ENCODE data around the gene SLC29A4. TPM values are rescaled to one million over a fixed set of nuclear protein-coding genes. Genes with fewer than 3 reads are reported as not detected.
"Not testable (repeated sequence)": the region's sequence is repeated elsewhere in the genome, so short reads cannot be mapped to it uniquely, and the experiment has no call there.

SLC29A4 gene
- total RNA-seq, 1 donor from 2014 or later, result 7.9 TPM

DNA sequence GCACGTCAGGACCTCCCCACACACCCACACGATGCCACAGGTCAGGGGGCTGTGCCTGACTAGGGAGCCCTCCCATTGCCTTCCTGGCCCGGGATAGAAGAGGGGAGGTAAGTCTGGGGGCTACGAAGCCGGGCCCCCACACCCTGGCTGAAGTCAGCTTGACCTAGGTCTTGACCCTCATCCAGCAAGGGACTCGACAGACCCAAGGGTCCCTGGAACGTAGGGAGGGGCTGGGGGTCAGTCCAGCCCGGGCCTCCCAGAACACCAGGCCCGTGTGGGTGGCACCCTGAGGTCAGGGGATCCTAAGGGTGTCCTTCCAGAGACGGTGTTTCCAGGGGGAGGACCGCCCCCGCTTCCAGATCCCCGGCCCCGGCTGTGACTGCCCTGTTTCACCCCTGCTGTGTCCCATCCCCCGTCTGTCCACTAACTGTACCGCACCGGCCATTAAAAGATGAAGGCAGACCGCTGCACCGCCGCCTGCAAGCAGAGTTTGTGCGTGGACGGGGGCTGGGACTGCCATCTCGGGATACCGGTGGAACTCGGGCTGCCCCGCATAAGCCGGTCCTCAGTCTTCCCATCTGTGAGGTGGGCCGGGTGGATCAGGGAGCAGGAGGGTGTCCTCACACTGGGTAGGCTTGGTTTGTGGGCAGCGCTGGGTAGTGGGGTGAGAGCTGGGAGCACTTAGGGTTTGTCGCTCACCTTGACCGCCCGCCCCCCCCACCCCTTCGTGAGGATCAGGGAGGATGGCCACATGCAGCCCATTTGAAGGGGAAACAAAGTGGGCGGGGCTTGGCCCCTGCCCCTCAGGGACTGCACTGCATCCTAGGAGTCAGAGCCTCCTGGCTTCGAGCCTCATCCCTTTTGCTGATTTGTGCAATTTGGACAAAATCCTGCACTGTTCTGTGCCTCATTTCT lies 21.1 kb downstream of the SLC29A4 start:
- DNase-seq (ENCODE audit: extremely low spot score, unreplicated experiment), result no peak
- Mint-ChIP-seq H3K4me1 (ENCODE audit: unreplicated experiment) (no peaks in the 10 kb centered on the region), H3K4me3 (ENCODE audit: unreplicated experiment) (no peak overlapping the region), H3K27ac (ENCODE audit: unreplicated experiment) (no peak overlapping the region), H3K9me3 (ENCODE audit: unreplicated experiment) (no peaks in the 10 kb centered on the region), H3K27me3 (ENCODE audit: unreplicated experiment) (no peaks in the 10 kb centered on the region), H3K36me3 (ENCODE audit: unreplicated experiment) (peaks cover 7% of the 10 kb centered on the region)
- TF ChIP-seq, protein P1, sequence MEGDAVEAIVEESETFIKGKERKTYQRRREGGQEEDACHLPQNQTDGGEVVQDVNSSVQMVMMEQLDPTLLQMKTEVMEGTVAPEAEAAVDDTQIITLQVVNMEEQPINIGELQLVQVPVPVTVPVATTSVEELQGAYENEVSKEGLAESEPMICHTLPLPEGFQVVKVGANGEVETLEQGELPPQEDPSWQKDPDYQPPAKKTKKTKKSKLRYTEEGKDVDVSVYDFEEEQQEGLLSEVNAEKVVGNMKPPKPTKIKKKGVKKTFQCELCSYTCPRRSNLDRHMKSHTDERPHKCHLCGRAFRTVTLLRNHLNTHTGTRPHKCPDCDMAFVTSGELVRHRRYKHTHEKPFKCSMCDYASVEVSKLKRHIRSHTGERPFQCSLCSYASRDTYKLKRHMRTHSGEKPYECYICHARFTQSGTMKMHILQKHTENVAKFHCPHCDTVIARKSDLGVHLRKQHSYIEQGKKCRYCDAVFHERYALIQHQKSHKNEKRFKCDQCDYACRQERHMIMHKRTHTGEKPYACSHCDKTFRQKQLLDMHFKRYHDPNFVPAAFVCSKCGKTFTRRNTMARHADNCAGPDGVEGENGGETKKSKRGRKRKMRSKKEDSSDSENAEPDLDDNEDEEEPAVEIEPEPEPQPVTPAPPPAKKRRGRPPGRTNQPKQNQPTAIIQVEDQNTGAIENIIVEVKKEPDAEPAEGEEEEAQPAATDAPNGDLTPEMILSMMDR (IDR thresholded peaks at IDR 0.05), result no peak

DNA sequence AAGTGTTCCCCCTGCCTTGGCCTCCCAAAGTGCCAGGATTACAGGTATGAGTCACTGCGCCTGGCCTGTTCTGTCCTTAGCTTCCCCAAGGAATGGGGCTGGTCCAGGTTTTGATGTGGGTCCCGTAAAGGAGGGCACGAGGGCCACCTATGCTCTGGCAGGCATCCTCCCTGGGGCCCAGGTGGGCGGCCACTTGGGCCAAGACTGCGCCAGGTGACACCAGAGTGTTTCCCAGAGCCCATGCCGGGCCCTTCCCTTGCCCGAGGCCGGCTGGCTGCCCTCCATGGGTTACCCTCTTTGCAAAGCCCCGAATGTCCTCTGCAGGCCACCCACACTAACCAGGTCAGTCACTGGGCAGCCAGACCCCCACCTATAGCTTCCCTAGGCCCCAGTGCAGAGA lies 22.3 kb downstream of the SLC29A4 start:
- not testable (repeated sequence) for DNase-seq (ENCODE audit: extremely low spot score, unreplicated experiment); H3K27ac Mint-ChIP-seq (ENCODE audit: unreplicated experiment); H3K36me3 Mint-ChIP-seq (ENCODE audit: unreplicated experiment); H3K4me1 Mint-ChIP-seq (ENCODE audit: unreplicated experiment); H3K9me3 Mint-ChIP-seq (ENCODE audit: unreplicated experiment); H3K4me3 Mint-ChIP-seq (ENCODE audit: unreplicated experiment); H3K27me3 Mint-ChIP-seq (ENCODE audit: unreplicated experiment)

DNA sequence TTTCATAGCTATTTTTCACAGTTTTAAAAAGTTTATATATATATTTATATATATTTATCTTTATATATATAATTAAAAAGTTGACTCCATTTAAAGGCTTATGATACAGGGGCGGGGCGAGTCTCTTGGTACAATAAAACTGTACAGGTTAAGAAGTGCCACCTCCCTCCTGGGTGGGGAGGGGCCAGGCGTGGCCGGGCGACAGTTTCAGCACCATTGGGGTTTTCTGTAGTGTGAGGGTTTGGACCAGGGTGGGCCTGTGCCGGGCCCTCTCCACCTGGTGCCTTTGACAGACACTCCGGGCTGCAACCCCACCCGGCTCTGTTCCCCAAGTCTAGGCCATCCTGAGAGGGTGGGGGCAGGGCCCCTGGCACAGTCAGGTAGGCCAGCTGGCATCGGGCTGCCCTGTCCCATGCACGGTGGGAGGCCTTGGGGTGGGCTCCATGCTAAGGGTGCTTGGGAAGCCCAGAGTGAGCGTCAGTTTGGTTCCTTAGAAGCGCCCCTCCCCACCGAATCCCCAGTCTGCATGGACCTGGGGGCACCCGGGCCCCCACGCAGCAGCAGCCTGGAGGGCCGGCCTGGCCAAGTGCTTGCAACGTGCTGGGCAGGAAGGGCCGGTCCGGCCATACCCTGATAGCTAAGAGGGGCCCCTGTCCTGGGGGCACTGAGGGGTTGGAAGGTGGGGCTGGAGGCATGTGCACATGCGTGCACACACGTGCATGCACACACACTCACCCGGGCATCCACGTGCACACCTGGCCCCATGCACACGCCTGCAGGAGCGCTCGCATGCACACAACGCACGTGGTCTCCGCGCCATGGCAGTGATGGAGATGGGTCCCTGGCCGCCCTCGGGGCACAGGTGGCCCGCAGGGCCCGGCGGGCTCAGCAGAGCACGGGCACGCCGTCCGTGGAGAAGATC lies 24.7 kb downstream of the SLC29A4 start:
- H3K9me3 Mint-ChIP-seq (ENCODE audit: unreplicated experiment); H3K4me3 Mint-ChIP-seq (ENCODE audit: unreplicated experiment); H3K4me1 Mint-ChIP-seq (ENCODE audit: unreplicated experiment); H3K27ac Mint-ChIP-seq (ENCODE audit: unreplicated experiment); H3K27me3 Mint-ChIP-seq (ENCODE audit: unreplicated experiment); DNase-seq (ENCODE audit: extremely low spot score, unreplicated experiment): not testable (repeated sequence)
- H3K36me3 Mint-ChIP-seq (ENCODE audit: unreplicated experiment), result peaks cover 17% of the 10 kb centered on the region

DNA sequence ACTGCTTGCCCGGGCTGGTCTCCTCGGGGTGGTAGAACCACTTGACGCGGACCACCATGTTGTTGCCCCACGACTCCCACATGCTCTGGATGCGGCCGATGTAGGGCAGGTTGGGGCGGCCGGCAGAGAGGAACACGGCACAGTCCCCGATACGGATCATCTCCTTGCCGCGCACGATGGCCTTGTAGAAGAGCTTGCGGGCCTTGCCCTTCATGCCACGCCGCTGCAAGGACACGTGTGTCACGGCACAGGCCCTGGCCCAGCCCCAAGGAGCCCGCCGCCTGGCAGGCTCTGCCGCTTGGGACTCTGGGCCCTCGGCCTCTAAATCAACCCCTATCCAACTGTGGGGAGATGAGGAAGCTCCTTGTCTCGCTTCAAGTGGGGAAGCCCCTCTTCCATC lies 26.4 kb downstream of the SLC29A4 start:
- no peaks in the 10 kb centered on the region for H3K9me3 Mint-ChIP-seq (ENCODE audit: unreplicated experiment)
- H3K36me3 Mint-ChIP-seq (ENCODE audit: unreplicated experiment), result peaks cover 19% of the 10 kb centered on the region
- no peaks in the 10 kb centered on the region for H3K27me3 Mint-ChIP-seq (ENCODE audit: unreplicated experiment)
- H3K4me1 Mint-ChIP-seq (ENCODE audit: unreplicated experiment), result no peaks in the 10 kb centered on the region
- no peak overlapping the region for H3K27ac Mint-ChIP-seq (ENCODE audit: unreplicated experiment)
- DNase-seq (ENCODE audit: extremely low spot score, unreplicated experiment), result no peak
- H3K4me3 Mint-ChIP-seq (ENCODE audit: unreplicated experiment), result no peak overlapping the region
- TF ChIP-seq, protein P1 (IDR thresholded peaks at IDR 0.05), result no peak

DNA sequence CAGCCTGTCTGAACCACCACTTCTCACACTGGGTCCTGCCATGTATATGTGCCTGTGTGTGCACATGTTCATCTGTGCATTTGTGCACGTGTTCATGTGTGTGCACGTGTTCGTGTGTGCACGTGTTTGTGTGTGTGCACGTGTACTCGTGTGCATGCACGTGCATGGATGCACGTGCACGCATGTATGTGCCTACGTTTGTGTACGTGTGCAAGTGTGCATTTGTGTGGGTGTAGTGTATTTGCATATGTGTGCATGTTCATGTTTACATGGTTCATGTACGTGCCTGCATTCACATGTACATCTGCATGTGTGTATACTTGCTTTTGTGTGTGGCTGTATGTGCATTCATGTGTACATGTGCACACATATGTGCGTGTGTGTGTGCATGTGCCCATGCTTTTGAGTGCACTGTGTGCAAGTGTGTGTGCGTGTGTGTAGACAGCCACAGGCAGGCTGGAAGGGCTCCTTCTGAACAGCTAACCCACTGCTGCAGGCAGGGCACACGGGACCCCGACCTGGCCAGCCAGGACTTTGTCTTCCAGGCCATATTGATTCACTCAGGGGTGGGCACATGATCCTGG lies 28.2 kb downstream of the SLC29A4 start:
- TF ChIP-seq, protein P1 (IDR thresholded peaks at IDR 0.05), result no peak
- H3K27me3 Mint-ChIP-seq (ENCODE audit: unreplicated experiment), result no peaks in the 10 kb centered on the region
- no peak for DNase-seq (ENCODE audit: extremely low spot score, unreplicated experiment)
- H3K36me3 Mint-ChIP-seq (ENCODE audit: unreplicated experiment), result peaks cover 26% of the 10 kb centered on the region
- H3K4me1 Mint-ChIP-seq (ENCODE audit: unreplicated experiment), result no peaks in the 10 kb centered on the region
- no peak overlapping the region for H3K4me3 Mint-ChIP-seq (ENCODE audit: unreplicated experiment)
- no peak overlapping the region for H3K27ac Mint-ChIP-seq (ENCODE audit: unreplicated experiment)
- H3K9me3 Mint-ChIP-seq (ENCODE audit: unreplicated experiment), result no peaks in the 10 kb centered on the region

DNA sequence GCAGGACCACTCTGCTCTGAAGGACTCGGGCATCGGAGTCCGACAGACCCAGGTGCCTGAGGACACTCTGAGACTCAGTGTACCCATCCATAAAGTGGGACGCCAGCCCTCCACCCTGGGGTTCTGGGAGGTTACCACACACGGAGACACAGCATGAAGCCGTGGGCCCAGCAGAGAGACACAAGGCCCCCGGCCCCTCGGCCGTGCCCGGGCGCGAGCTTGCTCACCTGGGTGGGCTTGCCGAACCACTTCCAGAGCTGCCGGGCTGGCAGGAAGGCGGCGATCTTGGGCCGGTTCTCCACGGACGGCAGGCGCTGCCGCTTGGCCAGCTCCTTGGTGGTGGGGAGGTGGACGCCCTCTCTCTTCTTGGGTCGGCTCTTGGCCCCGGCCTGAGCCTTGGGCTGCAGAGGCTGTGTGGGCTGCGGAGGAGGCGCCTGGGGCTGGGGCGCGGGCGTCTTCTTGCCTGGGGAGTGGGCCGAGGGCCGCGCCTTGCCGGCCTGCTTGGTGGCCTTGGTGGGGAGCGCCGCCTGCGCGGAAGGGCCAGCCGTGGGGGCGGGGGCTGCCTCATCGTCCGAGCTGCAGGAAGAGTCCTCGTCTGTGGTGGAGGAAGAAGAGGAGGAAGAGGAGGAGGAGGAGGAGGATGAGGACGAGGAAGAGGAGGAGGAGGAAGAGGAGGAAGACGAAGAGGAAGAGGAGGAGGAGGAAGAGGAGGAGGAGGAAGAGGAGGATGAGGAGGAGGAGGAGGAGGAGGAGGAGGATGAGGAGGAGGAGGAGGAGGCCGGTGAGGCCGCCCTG lies 29.7 kb downstream of the SLC29A4 start:
- not testable (repeated sequence) for H3K4me3 Mint-ChIP-seq (ENCODE audit: unreplicated experiment); H3K27ac Mint-ChIP-seq (ENCODE audit: unreplicated experiment); H3K4me1 Mint-ChIP-seq (ENCODE audit: unreplicated experiment)

DNA sequence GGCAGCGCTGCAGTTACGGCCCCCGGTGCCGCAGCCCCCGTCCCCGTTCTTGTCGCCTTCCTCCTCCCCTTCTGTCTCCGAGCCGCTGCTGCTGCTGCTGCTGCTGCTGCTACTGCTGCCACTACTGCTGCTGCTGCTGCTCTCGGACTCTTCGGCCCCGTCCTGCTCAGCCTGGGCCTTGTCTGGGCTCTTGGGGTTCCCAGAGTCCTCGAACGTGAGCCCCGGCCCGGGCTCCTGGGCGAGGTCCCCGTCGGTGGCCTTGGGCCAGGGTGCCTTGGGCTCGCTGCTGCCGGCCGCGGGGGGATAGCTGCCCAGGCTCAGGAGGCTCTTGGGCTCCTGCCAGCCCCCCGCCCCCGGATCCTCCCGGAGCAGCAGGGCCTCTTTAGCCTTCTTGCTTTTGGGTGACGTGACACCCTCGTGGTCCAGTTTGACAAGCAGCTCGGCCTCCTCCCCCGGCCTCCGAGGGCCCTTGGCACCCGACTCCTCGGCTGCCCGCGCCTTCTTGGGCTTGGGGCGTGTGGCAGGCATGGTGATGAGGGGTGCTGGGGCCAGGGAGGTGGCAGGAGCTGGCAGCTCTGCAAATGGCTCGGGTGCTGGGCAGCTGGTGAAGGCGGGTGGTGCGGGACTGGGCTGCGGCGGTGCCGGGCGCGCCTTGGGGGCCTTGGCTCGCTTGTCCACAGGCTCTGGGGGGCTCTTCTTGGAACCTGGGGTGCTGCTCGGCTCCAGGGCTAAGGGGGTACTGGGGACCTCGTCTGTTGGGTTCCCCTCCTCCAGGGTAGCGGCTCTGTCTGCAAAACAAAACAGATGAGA lies 30.5 kb downstream of the SLC29A4 start:
- H3K27ac Mint-ChIP-seq (ENCODE audit: unreplicated experiment); H3K27me3 Mint-ChIP-seq (ENCODE audit: unreplicated experiment); DNase-seq (ENCODE audit: extremely low spot score, unreplicated experiment); H3K4me1 Mint-ChIP-seq (ENCODE audit: unreplicated experiment); H3K9me3 Mint-ChIP-seq (ENCODE audit: unreplicated experiment); H3K4me3 Mint-ChIP-seq (ENCODE audit: unreplicated experiment): not testable (repeated sequence)
- H3K36me3 Mint-ChIP-seq (ENCODE audit: unreplicated experiment), result peaks cover 31% of the 10 kb centered on the region

More for the DNA sequence above, 29.7 kb downstream of the SLC29A4 start:
- not testable (repeated sequence) for H3K9me3 Mint-ChIP-seq (ENCODE audit: unreplicated experiment); H3K27me3 Mint-ChIP-seq (ENCODE audit: unreplicated experiment); DNase-seq (ENCODE audit: extremely low spot score, unreplicated experiment)
- peaks cover 29% of the 10 kb centered on the region for H3K36me3 Mint-ChIP-seq (ENCODE audit: unreplicated experiment)
